Vagina (tissue), 2 donors: ENCODE data around the gene ERAS.

ENCODE experiments used
- POLR2AphosphoS5 ChIP-seq, 2 donors: sonication (generic); formaldehyde crosslinking; IDR thresholded peaks; one replicate each; pipeline ENCODE4 v1.9.0; 2017; ENCODE audit warnings: antibody characterized with exemption in 2 of 2, mild to moderate bottlenecking in 2 of 2, low read depth in 1 of 2; ENCODE audit not compliant: insufficient read depth in 1 of 2
- TF ChIP-seq, protein P1 (sequence below), 3 experiments: fragments of 450-650 bp in 2 of 3; fragments of 200-600 bp in 1 of 3; sonication (generic) in 1 of 3; IDR thresholded peaks; one replicate each; pipeline ENCODE4 v1.5.1; 2017 to 2019; ENCODE audit warnings: antibody characterized with exemption in 3 of 3, mild to moderate bottlenecking in 2 of 3, moderate library complexity in 2 of 3

- no peak for TF ChIP-seq POLR2AphosphoS5 (IDR thresholded peaks at IDR 0.05; ENCODE audit: insufficient read depth in 1 of 2, low read depth in 1 of 2)
- TF ChIP-seq, protein P1, sequence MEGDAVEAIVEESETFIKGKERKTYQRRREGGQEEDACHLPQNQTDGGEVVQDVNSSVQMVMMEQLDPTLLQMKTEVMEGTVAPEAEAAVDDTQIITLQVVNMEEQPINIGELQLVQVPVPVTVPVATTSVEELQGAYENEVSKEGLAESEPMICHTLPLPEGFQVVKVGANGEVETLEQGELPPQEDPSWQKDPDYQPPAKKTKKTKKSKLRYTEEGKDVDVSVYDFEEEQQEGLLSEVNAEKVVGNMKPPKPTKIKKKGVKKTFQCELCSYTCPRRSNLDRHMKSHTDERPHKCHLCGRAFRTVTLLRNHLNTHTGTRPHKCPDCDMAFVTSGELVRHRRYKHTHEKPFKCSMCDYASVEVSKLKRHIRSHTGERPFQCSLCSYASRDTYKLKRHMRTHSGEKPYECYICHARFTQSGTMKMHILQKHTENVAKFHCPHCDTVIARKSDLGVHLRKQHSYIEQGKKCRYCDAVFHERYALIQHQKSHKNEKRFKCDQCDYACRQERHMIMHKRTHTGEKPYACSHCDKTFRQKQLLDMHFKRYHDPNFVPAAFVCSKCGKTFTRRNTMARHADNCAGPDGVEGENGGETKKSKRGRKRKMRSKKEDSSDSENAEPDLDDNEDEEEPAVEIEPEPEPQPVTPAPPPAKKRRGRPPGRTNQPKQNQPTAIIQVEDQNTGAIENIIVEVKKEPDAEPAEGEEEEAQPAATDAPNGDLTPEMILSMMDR (IDR thresholded peaks at IDR 0.05): no peak
Measured at GRCh38 chrX:48818866-48819265, 7.4 kb upstream of the ERAS start.
